ENCODE measurements around the gene NEAT1.

DNA sequence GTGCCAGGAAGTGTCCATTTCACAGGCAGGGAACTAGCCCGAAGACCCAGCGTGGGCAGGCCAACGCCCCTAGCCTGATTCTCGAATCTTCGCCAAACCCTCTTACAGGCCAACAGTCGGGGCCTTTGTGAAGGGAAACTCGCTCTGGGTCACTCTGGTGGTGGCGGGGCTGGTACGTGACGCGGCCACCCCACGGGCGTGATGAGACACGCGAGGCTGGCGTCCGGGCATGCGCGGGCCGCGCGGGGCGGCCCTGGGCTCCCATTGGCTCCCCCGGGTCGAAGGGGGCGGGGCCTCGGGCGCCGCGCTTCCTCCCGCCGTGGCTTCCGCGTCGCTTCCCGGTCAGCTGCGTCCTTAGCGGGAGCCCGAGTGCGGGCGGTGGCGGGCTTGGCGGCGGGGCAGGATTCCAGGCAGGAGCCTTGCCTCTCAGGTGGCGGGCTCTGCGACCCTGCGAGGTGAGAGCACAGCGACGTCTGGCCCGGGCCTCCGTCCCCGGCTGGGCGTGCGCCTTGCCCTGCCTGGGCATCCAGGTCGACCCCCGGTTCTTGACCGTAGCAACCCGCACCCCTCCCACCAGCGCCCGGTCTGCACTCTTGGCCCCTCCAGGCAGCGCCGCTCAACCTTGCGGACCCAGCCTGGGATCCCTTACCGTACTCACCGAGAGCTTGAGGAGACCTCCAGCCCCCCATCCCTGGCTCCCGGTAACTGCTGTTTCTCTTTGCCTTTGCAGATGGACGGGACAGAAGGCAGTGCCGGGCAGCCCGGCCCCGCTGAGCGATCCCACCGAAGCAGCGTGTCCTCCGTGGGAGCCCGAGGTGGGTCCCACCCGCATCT is 36.1 kb upstream of the NEAT1 start, which contains the start of gene FRMD8:
- TF ChIP-seq, protein P1, sequence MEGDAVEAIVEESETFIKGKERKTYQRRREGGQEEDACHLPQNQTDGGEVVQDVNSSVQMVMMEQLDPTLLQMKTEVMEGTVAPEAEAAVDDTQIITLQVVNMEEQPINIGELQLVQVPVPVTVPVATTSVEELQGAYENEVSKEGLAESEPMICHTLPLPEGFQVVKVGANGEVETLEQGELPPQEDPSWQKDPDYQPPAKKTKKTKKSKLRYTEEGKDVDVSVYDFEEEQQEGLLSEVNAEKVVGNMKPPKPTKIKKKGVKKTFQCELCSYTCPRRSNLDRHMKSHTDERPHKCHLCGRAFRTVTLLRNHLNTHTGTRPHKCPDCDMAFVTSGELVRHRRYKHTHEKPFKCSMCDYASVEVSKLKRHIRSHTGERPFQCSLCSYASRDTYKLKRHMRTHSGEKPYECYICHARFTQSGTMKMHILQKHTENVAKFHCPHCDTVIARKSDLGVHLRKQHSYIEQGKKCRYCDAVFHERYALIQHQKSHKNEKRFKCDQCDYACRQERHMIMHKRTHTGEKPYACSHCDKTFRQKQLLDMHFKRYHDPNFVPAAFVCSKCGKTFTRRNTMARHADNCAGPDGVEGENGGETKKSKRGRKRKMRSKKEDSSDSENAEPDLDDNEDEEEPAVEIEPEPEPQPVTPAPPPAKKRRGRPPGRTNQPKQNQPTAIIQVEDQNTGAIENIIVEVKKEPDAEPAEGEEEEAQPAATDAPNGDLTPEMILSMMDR (IDR thresholded peaks at IDR 0.05; ENCODE audit: low read length) = no peak
- TF ChIP-seq EZH2phosphoT487 (IDR thresholded peaks at IDR 0.05; ENCODE audit: low read length) = no peak
